Occipital lobe (tissue), 2 donors: Measurements from ENCODE around the gene TSEN2. TPM values are rescaled to one million over a fixed set of nuclear protein-coding genes. Genes with fewer than 3 reads are reported as not detected.

ENCODE experiments used
- small RNA-seq: library from RNA; depleted of rRNA; stranded (forward); fragments of <200 nt; gene quantifications from one replicate; pipeline ENCODE3, GENCODE V24; 2014
- total RNA-seq: library from RNA; depleted of rRNA; stranded (reverse); fragments of >200 nt; gene quantifications from one replicate; pipeline ENCODE4 v1.2.3, GENCODE V29; 2014

Gene TSEN2
- total RNA-seq, 1 donor from 2014 or later, result 29.3 TPM

Small RNAs within 50 kb of the gene (small RNA-seq; reads per million reads assigned to genes)
- not detected for gene RF00017
- not detected for gene RNA5SP123
- gene RNU6-377P, result not detected

Other genes with a start within 250 kb of the TSEN2 start
- gene PPARG, start 195.4 kb upstream of the TSEN2 start, total RNA-seq, result 0.94 TPM
- not detected for gene MKRN2OS, start 61.0 kb downstream of the TSEN2 start, total RNA-seq
- 33.8 TPM for gene MKRN2, start 72.6 kb downstream of the TSEN2 start, total RNA-seq
- gene RAF1, start 179.6 kb downstream of the TSEN2 start, total RNA-seq, result 216 TPM